ENCODE results near the gene TCF3. TPM values are rescaled to one million over a fixed set of nuclear protein-coding genes. Genes with fewer than 3 reads are reported as not detected.

TCF3 gene

GRCh38 chr19:1566392-1567115 is 85.9 kb downstream of the TCF3 start:
- Histone ChIP-seq H2BK5ac (ENCODE audit: low read length) (peak overlapping the region; percentile 93), H3K9ac (ENCODE audit: low read length) (peak overlapping the region; percentile 99), H3K4ac (ENCODE audit: low read depth, low read length) (peak overlapping the region; percentile 97), H3K79me1 (ENCODE audit: low read length) (peaks cover 15% of the 10 kb centered on the region), H3K79me2 (ENCODE audit: control insufficient read depth, insufficient read depth, low read length) (peaks cover 51% of the 10 kb centered on the region), H3K56ac (ENCODE audit: low read length) (peak overlapping the region; percentile 98), H3K4me2 (ENCODE audit: low read length) (peak overlapping the region; percentile 69), H3K27ac (ENCODE audit: low read depth, low read length) (peak overlapping the region; percentile 78), H2BK15ac (replicated peaks; ENCODE audit: low read depth) (no peak overlapping the region), H2AK5ac (ENCODE audit: low read length) (peak overlapping the region; percentile 78), H3K4me3 (ENCODE audit: low read length) (peak overlapping the region; percentile 95), H3K18ac (ENCODE audit: low read length) (peak overlapping the region; percentile 98), H4K8ac (ENCODE audit: low read depth, low read length) (peak overlapping the region; percentile 66), H3K4me1 (ENCODE audit: control insufficient read depth, low read depth, low read length) (peaks cover 2% of the 10 kb centered on the region), H2BK120ac (ENCODE audit: low read depth, low read length) (peak overlapping the region; percentile 18), H3K36me3 (ENCODE audit: control insufficient read depth, insufficient read depth, low read length) (no peaks in the 10 kb centered on the region), H3K27me3 (ENCODE audit: insufficient read depth, low read length, poor library complexity) (no peaks in the 10 kb centered on the region), H4K5ac (ENCODE audit: low read length) (no peak overlapping the region), H3K23ac (ENCODE audit: low read length) (peak overlapping the region; percentile 94)
- peak; percentile 88 for DNase-seq
- WGBS (ENCODE audit: extremely low coverage, insufficient coverage, low lambda C conversion rate), result no CpG with 5 or more reads among the region's 42 CpGs

DNA sequence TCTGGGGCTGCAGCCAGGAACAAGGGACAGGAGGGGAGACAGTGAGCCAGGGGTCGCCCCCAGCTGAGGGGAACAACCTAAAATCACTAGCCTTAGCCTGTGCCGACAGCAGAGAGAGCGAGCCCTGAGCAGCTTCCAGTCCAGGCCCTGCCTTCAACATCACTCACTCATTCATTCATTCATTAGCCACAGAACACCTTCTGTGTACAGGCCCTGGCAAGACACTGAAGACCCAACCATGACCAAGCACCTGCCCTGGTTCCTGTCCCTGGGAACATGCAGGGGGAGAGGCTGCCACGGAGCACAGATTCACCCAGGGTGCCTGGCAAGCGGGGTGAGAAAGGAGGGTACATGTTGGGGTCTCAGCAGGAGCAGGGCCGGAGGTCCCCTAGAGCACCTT is 89.2 kb downstream of the TCF3 start:
- Histone ChIP-seq H3K23ac (ENCODE audit: low read length) (no peak overlapping the region), H3K4me3 (ENCODE audit: low read length) (no peak overlapping the region), H3K56ac (ENCODE audit: low read length) (no peak overlapping the region), H2BK5ac (ENCODE audit: low read length) (no peak overlapping the region), H4K5ac (ENCODE audit: low read length) (no peak overlapping the region), H3K27ac (ENCODE audit: low read depth, low read length) (no peak overlapping the region), H2AK5ac (ENCODE audit: low read length) (no peak overlapping the region), H3K79me2 (ENCODE audit: control insufficient read depth, insufficient read depth, low read length) (peaks cover 78% of the 10 kb centered on the region), H4K8ac (ENCODE audit: low read depth, low read length) (no peak overlapping the region), H2BK120ac (ENCODE audit: low read depth, low read length) (no peak overlapping the region), H3K4ac (ENCODE audit: low read depth, low read length) (no peak overlapping the region), H3K36me3 (ENCODE audit: control insufficient read depth, insufficient read depth, low read length) (peaks cover 3% of the 10 kb centered on the region), H3K4me2 (ENCODE audit: low read length) (no peak overlapping the region), H3K18ac (ENCODE audit: low read length) (no peak overlapping the region), H3K9ac (ENCODE audit: low read length) (no peak overlapping the region), H3K4me1 (ENCODE audit: control insufficient read depth, low read depth, low read length) (peaks cover 2% of the 10 kb centered on the region), H2BK15ac (replicated peaks; ENCODE audit: low read depth) (no peak overlapping the region), H3K79me1 (ENCODE audit: low read length) (peaks cover 34% of the 10 kb centered on the region), H3K27me3 (ENCODE audit: insufficient read depth, low read length, poor library complexity) (no peaks in the 10 kb centered on the region)
- WGBS (ENCODE audit: extremely low coverage, insufficient coverage, low lambda C conversion rate), result no CpG with 5 or more reads among the region's 6 CpGs
- DNase-seq, result no peak

GRCh38 chr19:1561236-1561842 is 91.1 kb downstream of the TCF3 start:
- no peak overlapping the region for H2BK120ac ChIP-seq (ENCODE audit: low read depth, low read length)
- H3K79me2 ChIP-seq (ENCODE audit: control insufficient read depth, insufficient read depth, low read length), result peaks cover 68% of the 10 kb centered on the region
- H3K36me3 ChIP-seq (ENCODE audit: control insufficient read depth, insufficient read depth, low read length), result peaks cover 6% of the 10 kb centered on the region
- no peak overlapping the region for H3K18ac ChIP-seq (ENCODE audit: low read length)
- no peak overlapping the region for H3K9ac ChIP-seq (ENCODE audit: low read length)
- H3K27ac ChIP-seq (ENCODE audit: low read depth, low read length), result no peak overlapping the region
- no peaks in the 10 kb centered on the region for H3K27me3 ChIP-seq (ENCODE audit: insufficient read depth, low read length, poor library complexity)
- H4K5ac ChIP-seq (ENCODE audit: low read length), result no peak overlapping the region
- DNase-seq, result no peak
- H3K4ac ChIP-seq (ENCODE audit: low read depth, low read length), result no peak overlapping the region
- peaks cover 2% of the 10 kb centered on the region for H3K4me1 ChIP-seq (ENCODE audit: control insufficient read depth, low read depth, low read length)
- no peak overlapping the region for H3K4me2 ChIP-seq (ENCODE audit: low read length)
- no peak overlapping the region for H3K56ac ChIP-seq (ENCODE audit: low read length)
- H3K79me1 ChIP-seq (ENCODE audit: low read length), result peaks cover 37% of the 10 kb centered on the region
- no peak overlapping the region for H2BK5ac ChIP-seq (ENCODE audit: low read length)
- H3K23ac ChIP-seq (ENCODE audit: low read length), result no peak overlapping the region
- H2BK15ac ChIP-seq (replicated peaks; ENCODE audit: low read depth), result no peak overlapping the region
- no peak overlapping the region for H4K8ac ChIP-seq (ENCODE audit: low read depth, low read length)
- H3K4me3 ChIP-seq (ENCODE audit: low read length), result no peak overlapping the region
- no CpG with 5 or more reads among the region's 17 CpGs for WGBS (ENCODE audit: extremely low coverage, insufficient coverage, low lambda C conversion rate)
- H2AK5ac ChIP-seq (ENCODE audit: low read length), result no peak overlapping the region

GRCh38 chr19:1560286-1560882 is 92.0 kb downstream of the TCF3 start:
- H2BK120ac ChIP-seq (ENCODE audit: low read depth, low read length), result no peak overlapping the region
- no peak overlapping the region for H3K56ac ChIP-seq (ENCODE audit: low read length)
- DNase-seq, result no peak
- H3K79me2 ChIP-seq (ENCODE audit: control insufficient read depth, insufficient read depth, low read length), result peaks cover 59% of the 10 kb centered on the region
- no peak overlapping the region for H2BK15ac ChIP-seq (replicated peaks; ENCODE audit: low read depth)
- H3K27ac ChIP-seq (ENCODE audit: low read depth, low read length), result no peak overlapping the region
- no peak overlapping the region for H3K23ac ChIP-seq (ENCODE audit: low read length)
- no peak overlapping the region for H3K4ac ChIP-seq (ENCODE audit: low read depth, low read length)
- H3K4me3 ChIP-seq (ENCODE audit: low read length), result no peak overlapping the region
- no peak overlapping the region for H4K8ac ChIP-seq (ENCODE audit: low read depth, low read length)
- peaks cover 6% of the 10 kb centered on the region for H3K36me3 ChIP-seq (ENCODE audit: control insufficient read depth, insufficient read depth, low read length)
- no peak overlapping the region for H3K4me2 ChIP-seq (ENCODE audit: low read length)
- H3K9ac ChIP-seq (ENCODE audit: low read length), result no peak overlapping the region
- no peak overlapping the region for H2AK5ac ChIP-seq (ENCODE audit: low read length)
- no peak overlapping the region for H4K5ac ChIP-seq (ENCODE audit: low read length)
- no CpG with 5 or more reads among the region's 25 CpGs for WGBS (ENCODE audit: extremely low coverage, insufficient coverage, low lambda C conversion rate)
- no peak overlapping the region for H3K18ac ChIP-seq (ENCODE audit: low read length)
- H3K79me1 ChIP-seq (ENCODE audit: low read length), result peaks cover 37% of the 10 kb centered on the region
- H3K4me1 ChIP-seq (ENCODE audit: control insufficient read depth, low read depth, low read length), result no peaks in the 10 kb centered on the region
- no peak overlapping the region for H2BK5ac ChIP-seq (ENCODE audit: low read length)
- H3K27me3 ChIP-seq (ENCODE audit: insufficient read depth, low read length, poor library complexity), result no peaks in the 10 kb centered on the region

Small RNA genes lying within 50 kb of the gene (small RNA-seq; reads per million reads assigned to genes)
- not detected for gene AC005943.2 (ENCODE audit: insufficient read depth)
- not detected for gene RN7SL477P (ENCODE audit: insufficient read depth)
- gene RNU6-1223P (ENCODE audit: insufficient read depth), result not detected
